ENCODE results near the gene SPATA31C2.
"Not testable (repeated sequence)": the region's sequence is repeated elsewhere in the genome, so short reads cannot be mapped to it uniquely, and the experiment has no call there.

The SPATA31C2 gene

GRCh38 chr9:88118121-88118520 is 20.2 kb downstream of the SPATA31C2 start:
- DNase-seq = not testable (repeated sequence)

GRCh38 chr9:88114968-88115612 is 23.2 kb downstream of the SPATA31C2 start:
- not testable (repeated sequence) for DNase-seq

- DNase-seq = not testable (repeated sequence)
These were observed 23.9 kb downstream of the SPATA31C2 start for GRCh38 chr9:88114283-88114967.

- DNase-seq = not testable (repeated sequence)
These were observed 24.8 kb downstream of the SPATA31C2 start for GRCh38 chr9:88113156-88114130.

- DNase-seq = no peak
These were observed 28.2 kb downstream of the SPATA31C2 start for GRCh38 chr9:88110026-88110425.

- DNase-seq = no peak
These were observed 29.5 kb downstream of the SPATA31C2 start for GRCh38 chr9:88108779-88109178.

- peak; percentile 5 for DNase-seq
These were observed 31.8 kb downstream of the SPATA31C2 start for GRCh38 chr9:88106492-88106891.

GRCh38 chr9:88092797-88093331 is 45.4 kb downstream of the SPATA31C2 start:
- DNase-seq = no peak

GRCh38 chr9:88090151-88090581 is 48.1 kb downstream of the SPATA31C2 start:
- DNase-seq = no peak

- DNase-seq = no peak
These were observed 50.4 kb downstream of the SPATA31C2 start for GRCh38 chr9:88087906-88088305.

- no peak for DNase-seq
These were observed 52.8 kb downstream of the SPATA31C2 start for GRCh38 chr9:88085476-88085875.

GRCh38 chr9:88084357-88085183 is 53.7 kb downstream of the SPATA31C2 start:
- no peak for DNase-seq
